ENCODE data around the gene STIM1. TPM values are rescaled to one million over a fixed set of nuclear protein-coding genes. Genes with fewer than 3 reads are reported as not detected.
"Not testable (repeated sequence)": the region's sequence is repeated elsewhere in the genome, so short reads cannot be mapped to it uniquely, and the experiment has no call there.

Gene STIM1
- total and polyA plus RNA-seq, 4 donors: 32.1 to 51.5 (median 41.6) TPM

GRCh38 chr11:3891751-3892150, 36.3 kb downstream of the STIM1 start:
- Histone ChIP-seq H3K36me3 (ENCODE audit: control insufficient read depth, insufficient read depth, low read length) (no peaks in the 10 kb centered on the region), H3K27ac (ENCODE audit: low read depth, low read length) (no peak overlapping the region), H3K4me3 (ENCODE audit: low read depth, low read length) (no peak overlapping the region), H3K4me1 (ENCODE audit: control insufficient read depth, insufficient read depth, low read length) (no peaks in the 10 kb centered on the region), H3K27me3 (ENCODE audit: control insufficient read depth, insufficient read depth, low read length) (no peaks in the 10 kb centered on the region), H3K9me3 (ENCODE audit: control insufficient read depth, insufficient read depth, low read length) (no peaks in the 10 kb centered on the region)
- no peak for DNase-seq (ENCODE audit: low read depth in 4 of 6, low spot score in 6 of 6)
- WGBS (ENCODE audit: insufficient coverage): 100% methylated on average over 1 of the region's 1 CpG

GRCh38 chr11:3892156-3892555, 36.7 kb downstream of the STIM1 start:
- Histone ChIP-seq H3K4me1 (ENCODE audit: control insufficient read depth, insufficient read depth, low read length) (no peaks in the 10 kb centered on the region), H3K27ac (ENCODE audit: low read depth, low read length) (no peak overlapping the region), H3K9me3 (ENCODE audit: control insufficient read depth, insufficient read depth, low read length) (no peaks in the 10 kb centered on the region), H3K36me3 (ENCODE audit: control insufficient read depth, insufficient read depth, low read length) (no peaks in the 10 kb centered on the region), H3K27me3 (ENCODE audit: control insufficient read depth, insufficient read depth, low read length) (no peaks in the 10 kb centered on the region), H3K4me3 (ENCODE audit: low read depth, low read length) (no peak overlapping the region)
- no peak for DNase-seq (ENCODE audit: low read depth in 4 of 6, low spot score in 6 of 6)
- WGBS (ENCODE audit: insufficient coverage): 100% methylated on average over 1 of the region's 2 CpGs

- DNase-seq (ENCODE audit: low read depth in 4 of 6, low spot score in 6 of 6): no peak
- Histone ChIP-seq H3K27me3 (ENCODE audit: control insufficient read depth, insufficient read depth, low read length) (no peaks in the 10 kb centered on the region), H3K4me1 (ENCODE audit: control insufficient read depth, insufficient read depth, low read length) (no peaks in the 10 kb centered on the region), H3K36me3 (ENCODE audit: control insufficient read depth, insufficient read depth, low read length) (no peaks in the 10 kb centered on the region), H3K27ac (ENCODE audit: low read depth, low read length) (no peak overlapping the region), H3K4me3 (ENCODE audit: low read depth, low read length) (no peak overlapping the region), H3K9me3 (ENCODE audit: control insufficient read depth, insufficient read depth, low read length) (no peaks in the 10 kb centered on the region)
- no CpG with 5 or more reads among the region's 2 CpGs for WGBS (ENCODE audit: insufficient coverage)
These were observed 37.8 kb downstream of the STIM1 start for GRCh38 chr11:3893311-3893710.

GRCh38 chr11:3894128-3894731, 38.8 kb downstream of the STIM1 start:
- Histone ChIP-seq H3K9me3 (ENCODE audit: control insufficient read depth, insufficient read depth, low read length) (no peaks in the 10 kb centered on the region), H3K27me3 (ENCODE audit: control insufficient read depth, insufficient read depth, low read length) (no peaks in the 10 kb centered on the region), H3K4me3 (ENCODE audit: low read depth, low read length) (no peak overlapping the region), H3K4me1 (ENCODE audit: control insufficient read depth, insufficient read depth, low read length) (no peaks in the 10 kb centered on the region), H3K27ac (ENCODE audit: low read depth, low read length) (no peak overlapping the region), H3K36me3 (ENCODE audit: control insufficient read depth, insufficient read depth, low read length) (no peaks in the 10 kb centered on the region)
- whole genome bisulfite sequencing (ENCODE audit: insufficient coverage): 96% methylated on average over 3 of the region's 5 CpGs
- no peak for DNase-seq (ENCODE audit: low read depth in 4 of 6, low spot score in 6 of 6)

GRCh38 chr11:3896644-3897043, 41.2 kb downstream of the STIM1 start:
- H3K27ac ChIP-seq (ENCODE audit: low read depth, low read length): no peak overlapping the region
- DNase-seq (ENCODE audit: low read depth in 4 of 6, low spot score in 6 of 6): no peak
- H3K27me3 ChIP-seq (ENCODE audit: control insufficient read depth, insufficient read depth, low read length): no peaks in the 10 kb centered on the region
- no peaks in the 10 kb centered on the region for H3K36me3 ChIP-seq (ENCODE audit: control insufficient read depth, insufficient read depth, low read length)
- no peak overlapping the region for H3K4me3 ChIP-seq (ENCODE audit: low read depth, low read length)
- H3K4me1 ChIP-seq (ENCODE audit: control insufficient read depth, insufficient read depth, low read length): no peaks in the 10 kb centered on the region
- H3K9me3 ChIP-seq (ENCODE audit: control insufficient read depth, insufficient read depth, low read length): no peaks in the 10 kb centered on the region
- no CpG with 5 or more reads among the region's 2 CpGs for WGBS (ENCODE audit: insufficient coverage)

GRCh38 chr11:3900230-3900629, 44.8 kb downstream of the STIM1 start:
- H3K27ac ChIP-seq (ENCODE audit: low read depth, low read length); H3K36me3 ChIP-seq (ENCODE audit: control insufficient read depth, insufficient read depth, low read length); H3K27me3 ChIP-seq (ENCODE audit: control insufficient read depth, insufficient read depth, low read length); H3K4me1 ChIP-seq (ENCODE audit: control insufficient read depth, insufficient read depth, low read length); H3K9me3 ChIP-seq (ENCODE audit: control insufficient read depth, insufficient read depth, low read length); H3K4me3 ChIP-seq (ENCODE audit: low read depth, low read length); DNase-seq (ENCODE audit: low read depth in 4 of 6, low spot score in 6 of 6): not testable (repeated sequence)
- WGBS (ENCODE audit: insufficient coverage): 95% methylated on average over 13 of the region's 19 CpGs

GRCh38 chr11:3901249-3902025, 46.0 kb downstream of the STIM1 start:
- Histone ChIP-seq H3K36me3 (ENCODE audit: control insufficient read depth, insufficient read depth, low read length) (no peaks in the 10 kb centered on the region), H3K27ac (ENCODE audit: low read depth, low read length) (no peak overlapping the region), H3K4me1 (ENCODE audit: control insufficient read depth, insufficient read depth, low read length) (peaks cover 3% of the 10 kb centered on the region), H3K27me3 (ENCODE audit: control insufficient read depth, insufficient read depth, low read length) (no peaks in the 10 kb centered on the region), H3K4me3 (ENCODE audit: low read depth, low read length) (no peak overlapping the region), H3K9me3 (ENCODE audit: control insufficient read depth, insufficient read depth, low read length) (no peaks in the 10 kb centered on the region)
- 94% methylated on average over 3 of the region's 6 CpGs for WGBS (ENCODE audit: insufficient coverage)
- DNase-seq (ENCODE audit: low read depth in 4 of 6, low spot score in 6 of 6): no peak

- 81% methylated on average over 7 of the region's 7 CpGs for WGBS (ENCODE audit: insufficient coverage)
- H3K9me3 ChIP-seq (ENCODE audit: control insufficient read depth, insufficient read depth, low read length): no peaks in the 10 kb centered on the region
- H3K27ac ChIP-seq (ENCODE audit: low read depth, low read length): no peak overlapping the region
- H3K27me3 ChIP-seq (ENCODE audit: control insufficient read depth, insufficient read depth, low read length): no peaks in the 10 kb centered on the region
- peaks cover 3% of the 10 kb centered on the region for H3K4me1 ChIP-seq (ENCODE audit: control insufficient read depth, insufficient read depth, low read length)
- no peaks in the 10 kb centered on the region for H3K36me3 ChIP-seq (ENCODE audit: control insufficient read depth, insufficient read depth, low read length)
- H3K4me3 ChIP-seq (ENCODE audit: low read depth, low read length): no peak overlapping the region
- DNase-seq (ENCODE audit: low read depth in 4 of 6, low spot score in 6 of 6): no peak
These were observed 47.0 kb downstream of the STIM1 start for GRCh38 chr11:3902441-3902840.

- H3K27me3 ChIP-seq (ENCODE audit: control insufficient read depth, insufficient read depth, low read length): no peaks in the 10 kb centered on the region
- H3K36me3 ChIP-seq (ENCODE audit: control insufficient read depth, insufficient read depth, low read length): no peaks in the 10 kb centered on the region
- WGBS (ENCODE audit: insufficient coverage): no CpG with 5 or more reads among the region's 1 CpG
- H3K9me3 ChIP-seq (ENCODE audit: control insufficient read depth, insufficient read depth, low read length): no peaks in the 10 kb centered on the region
- H3K27ac ChIP-seq (ENCODE audit: low read depth, low read length): no peak overlapping the region
- H3K4me1 ChIP-seq (ENCODE audit: control insufficient read depth, insufficient read depth, low read length): peaks cover 3% of the 10 kb centered on the region
- no peak overlapping the region for H3K4me3 ChIP-seq (ENCODE audit: low read depth, low read length)
- no peak for DNase-seq (ENCODE audit: low read depth in 4 of 6, low spot score in 6 of 6)
These were observed 47.9 kb downstream of the STIM1 start for GRCh38 chr11:3903207-3903896.
